ENCODE measurements around the gene TUBGCP3. TPM values are rescaled to one million over a fixed set of nuclear protein-coding genes. Genes with fewer than 3 reads are reported as not detected.

The TUBGCP3 gene
- total and polyA plus RNA-seq, 7 donors: 7.4 to 15.3 (median 13.1) TPM

- ATAC-seq: no peak
- Histone ChIP-seq H3K36me3 (ENCODE audit: insufficient read depth in 1 of 2, low read depth in 1 of 2) (no peaks in the 10 kb centered on the region), H3K4me3 (no peak overlapping the region), H3K27me3 (ENCODE audit: insufficient read depth in 3 of 3, low read length in 2 of 3) (no peaks in the 10 kb centered on the region), H3K4me1 (peaks cover 30% of the 10 kb centered on the region), H3K27ac (no peak overlapping the region), H3K9me3 (no peaks in the 10 kb centered on the region)
- intact Hi-C loops (cut with DNase I): no loop called here
- WGBS, 3 donors: 82 to 90% (median 89%) methylated on average over 4 of the region's 4 CpGs
- no peak for DNase-seq
- TF ChIP-seq, protein P1, sequence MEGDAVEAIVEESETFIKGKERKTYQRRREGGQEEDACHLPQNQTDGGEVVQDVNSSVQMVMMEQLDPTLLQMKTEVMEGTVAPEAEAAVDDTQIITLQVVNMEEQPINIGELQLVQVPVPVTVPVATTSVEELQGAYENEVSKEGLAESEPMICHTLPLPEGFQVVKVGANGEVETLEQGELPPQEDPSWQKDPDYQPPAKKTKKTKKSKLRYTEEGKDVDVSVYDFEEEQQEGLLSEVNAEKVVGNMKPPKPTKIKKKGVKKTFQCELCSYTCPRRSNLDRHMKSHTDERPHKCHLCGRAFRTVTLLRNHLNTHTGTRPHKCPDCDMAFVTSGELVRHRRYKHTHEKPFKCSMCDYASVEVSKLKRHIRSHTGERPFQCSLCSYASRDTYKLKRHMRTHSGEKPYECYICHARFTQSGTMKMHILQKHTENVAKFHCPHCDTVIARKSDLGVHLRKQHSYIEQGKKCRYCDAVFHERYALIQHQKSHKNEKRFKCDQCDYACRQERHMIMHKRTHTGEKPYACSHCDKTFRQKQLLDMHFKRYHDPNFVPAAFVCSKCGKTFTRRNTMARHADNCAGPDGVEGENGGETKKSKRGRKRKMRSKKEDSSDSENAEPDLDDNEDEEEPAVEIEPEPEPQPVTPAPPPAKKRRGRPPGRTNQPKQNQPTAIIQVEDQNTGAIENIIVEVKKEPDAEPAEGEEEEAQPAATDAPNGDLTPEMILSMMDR (IDR thresholded peaks at IDR 0.05): no peak
Measured at GRCh38 chr13:112576191-112576590, 11.8 kb downstream of the TUBGCP3 start.

DNA sequence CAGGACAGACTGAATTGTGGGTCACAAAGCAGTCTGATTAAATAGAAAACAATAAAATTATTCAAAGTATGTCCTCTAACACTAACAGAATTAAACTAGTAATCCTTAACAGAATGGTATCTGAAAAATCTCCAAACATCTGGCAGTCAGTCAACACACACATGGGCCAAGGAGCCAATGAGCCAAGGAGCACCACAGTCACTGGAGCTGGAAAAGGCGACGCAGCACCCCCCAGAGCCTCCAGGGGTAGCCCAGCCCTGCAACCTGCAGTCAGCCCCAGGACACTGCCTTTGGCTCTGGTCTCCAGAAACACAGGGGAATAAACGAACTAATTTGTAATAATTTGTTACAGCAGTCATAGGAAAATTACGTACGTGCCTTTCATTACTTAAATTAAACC is 12.3 kb downstream of the TUBGCP3 start:
- Histone ChIP-seq H3K36me3 (ENCODE audit: insufficient read depth in 1 of 2, low read depth in 1 of 2) (no peaks in the 10 kb centered on the region), H3K4me1 (peaks cover 30% of the 10 kb centered on the region), H3K27me3 (ENCODE audit: insufficient read depth in 3 of 3, low read length in 2 of 3) (no peaks in the 10 kb centered on the region), H3K27ac (no peak overlapping the region), H3K4me3 (no peak overlapping the region), H3K9me3 (no peaks in the 10 kb centered on the region)
- 71 to 86% (median 81%) methylated on average over 5 of the region's 5 CpGs for WGBS, 3 donors
- DNase-seq (no peak), ATAC-seq (peak in 2 of 4 donors; percentile 60)
- TF ChIP-seq, protein P1 (IDR thresholded peaks at IDR 0.05): no peak
- intact Hi-C loops (cut with DNase I): no loop called here

DNA sequence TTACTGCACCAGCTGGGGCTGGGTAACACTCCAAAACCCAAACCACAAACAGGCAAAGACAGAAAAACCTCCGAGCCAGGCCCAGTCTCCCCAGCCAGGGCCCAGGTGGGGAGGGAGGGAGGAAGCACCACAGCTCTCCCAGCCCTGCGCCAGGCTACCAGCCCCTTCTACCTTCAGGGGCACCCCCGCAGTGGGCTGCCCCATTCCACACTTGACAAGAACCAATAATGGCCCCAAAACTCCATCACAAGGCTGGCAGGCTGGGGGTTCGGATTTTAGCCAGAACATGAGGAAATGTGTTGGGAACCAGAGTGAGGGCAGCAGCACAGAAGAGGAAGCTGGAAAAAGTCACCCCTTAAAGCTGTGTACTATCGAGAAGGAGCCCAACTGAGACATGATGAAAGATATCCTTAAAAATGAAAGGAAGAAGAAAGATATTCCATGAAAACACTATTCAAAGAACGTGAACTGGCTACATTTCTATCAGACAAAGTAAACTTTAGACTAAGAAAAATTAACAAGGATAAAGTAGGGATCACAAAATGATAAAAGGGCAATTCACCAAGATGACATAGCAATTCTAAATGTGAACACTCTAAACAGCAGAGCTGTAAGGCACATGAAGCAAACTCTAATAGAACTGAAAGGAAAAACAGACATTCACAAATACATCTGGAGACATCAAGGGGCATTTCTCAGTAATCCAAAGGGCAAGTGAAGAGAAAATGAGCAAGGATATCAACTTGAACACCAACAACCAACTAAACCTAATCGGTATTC is 12.9 kb downstream of the TUBGCP3 start:
- intact Hi-C loops (cut with DNase I): no loop called here
- Histone ChIP-seq H3K9me3 (no peaks in the 10 kb centered on the region), H3K27ac (no peak overlapping the region), H3K4me3 (no peak overlapping the region), H3K4me1 (peaks cover 30% of the 10 kb centered on the region), H3K36me3 (ENCODE audit: insufficient read depth in 1 of 2, low read depth in 1 of 2) (no peaks in the 10 kb centered on the region), H3K27me3 (ENCODE audit: insufficient read depth in 3 of 3, low read length in 2 of 3) (no peaks in the 10 kb centered on the region)
- DNase-seq (no peak), ATAC-seq (peak in 1 of 4 donors; percentile 43)
- 76 to 82% (median 78%) methylated on average over 7 of the region's 7 CpGs for WGBS, 3 donors
- TF ChIP-seq, protein P1 (IDR thresholded peaks at IDR 0.05): no peak

GRCh38 chr13:112574416-112574815 is 13.5 kb downstream of the TUBGCP3 start:
- TF ChIP-seq, protein P1 (IDR thresholded peaks at IDR 0.05): no peak
- Histone ChIP-seq H3K36me3 (ENCODE audit: insufficient read depth in 1 of 2, low read depth in 1 of 2) (no peaks in the 10 kb centered on the region), H3K9me3 (no peaks in the 10 kb centered on the region), H3K4me3 (no peak overlapping the region), H3K4me1 (peaks cover 30% of the 10 kb centered on the region), H3K27me3 (ENCODE audit: insufficient read depth in 3 of 3, low read length in 2 of 3) (no peaks in the 10 kb centered on the region), H3K27ac (no peak overlapping the region)
- DNase-seq (no peak), ATAC-seq (no peak)
- WGBS, 3 donors: 73 to 86% (median 82%) methylated on average over 1 of the region's 1 CpG
- intact Hi-C loops (cut with DNase I): no loop called here

- no peaks in the 10 kb centered on the region for H3K9me3 ChIP-seq
- H3K27me3 ChIP-seq (ENCODE audit: insufficient read depth in 3 of 3, low read length in 2 of 3): no peaks in the 10 kb centered on the region
- no peak overlapping the region for H3K27ac ChIP-seq
- ATAC-seq (no peak), DNase-seq (no peak)
- no peak overlapping the region for H3K4me3 ChIP-seq
- TF ChIP-seq, protein P1 (IDR thresholded peaks at IDR 0.05): no peak
- peaks cover 0 to 3% of the 10 kb centered on the region in 2 donors for H3K36me3 ChIP-seq (ENCODE audit: insufficient read depth in 1 of 2, low read depth in 1 of 2)
- 83 to 85% (median 84%) methylated on average over 2 of the region's 2 CpGs for WGBS, 3 donors
- intact Hi-C loops (cut with DNase I): no loop called here
- H3K4me1 ChIP-seq: peaks cover 30% of the 10 kb centered on the region
Measured at GRCh38 chr13:112573710-112574109, 14.2 kb downstream of the TUBGCP3 start.
